Measurements from ENCODE around the gene DOCK4. TPM values are rescaled to one million over a fixed set of nuclear protein-coding genes. Genes with fewer than 3 reads are reported as not detected.

The DOCK4 gene
- polyA plus RNA-seq, 3 donors, result 20.5 to 27.6 (median 24.6) TPM

DNA sequence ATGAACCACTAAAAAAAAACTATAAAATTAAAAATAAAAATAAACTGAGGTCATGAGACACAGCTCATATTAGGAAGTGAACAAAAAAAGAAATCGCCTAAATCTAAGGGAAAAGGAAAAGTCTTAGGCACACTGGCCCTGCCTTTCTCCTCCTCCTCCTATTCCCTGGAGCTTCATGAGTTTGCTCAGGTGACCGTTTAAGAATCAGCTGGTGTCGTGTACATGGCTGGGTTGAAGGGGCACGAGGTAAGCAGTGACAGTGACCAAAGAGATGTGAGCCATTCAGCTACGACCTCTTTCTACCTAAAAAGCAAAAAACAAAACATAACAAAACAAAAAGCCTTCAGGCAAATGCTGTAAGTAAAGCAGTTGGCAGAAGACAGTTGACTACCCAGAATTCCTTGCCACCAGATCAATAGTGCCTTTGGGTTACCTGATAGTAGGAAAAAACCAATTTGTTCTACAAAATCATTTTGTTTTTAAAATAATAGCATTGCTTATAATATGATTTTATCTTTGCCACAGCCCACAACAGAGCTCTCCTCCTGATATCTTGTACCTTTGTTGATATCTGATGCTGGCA, 135.4 kb downstream of the DOCK4 start:
- DNase-seq (ENCODE audit: extremely low read depth in 1 of 11, low read depth in 9 of 11, low spot score in 4 of 11), result no peak

- no peak for DNase-seq (ENCODE audit: extremely low read depth in 1 of 11, low read depth in 9 of 11, low spot score in 4 of 11)
These were observed 136.3 kb downstream of the DOCK4 start for GRCh38 chr7:112069879-112070321.

DNA sequence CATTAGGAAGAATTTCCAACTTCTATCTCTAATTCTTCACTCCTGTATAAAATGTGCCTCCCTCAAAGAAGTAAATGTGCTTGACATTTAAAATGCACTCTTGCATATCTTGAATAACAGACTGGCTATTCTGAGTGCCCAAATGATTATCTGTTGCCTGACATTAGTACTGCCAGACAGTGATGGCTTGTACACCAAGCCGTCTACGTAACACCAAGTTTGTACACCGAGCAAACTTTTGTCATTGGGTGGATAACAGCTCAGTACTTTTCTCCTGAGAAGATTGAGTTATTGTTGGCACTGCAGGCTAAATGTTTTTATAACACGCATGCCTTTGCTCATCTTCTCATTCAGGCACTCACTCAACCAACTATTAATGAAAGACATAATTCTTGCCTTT, 137.2 kb downstream of the DOCK4 start:
- DNase-seq (ENCODE audit: extremely low read depth in 1 of 11, low read depth in 9 of 11, low spot score in 4 of 11), result no peak

- no peak for DNase-seq (ENCODE audit: extremely low read depth in 1 of 11, low read depth in 9 of 11, low spot score in 4 of 11)
These were observed 138.3 kb downstream of the DOCK4 start for GRCh38 chr7:112067632-112068540.

DNA sequence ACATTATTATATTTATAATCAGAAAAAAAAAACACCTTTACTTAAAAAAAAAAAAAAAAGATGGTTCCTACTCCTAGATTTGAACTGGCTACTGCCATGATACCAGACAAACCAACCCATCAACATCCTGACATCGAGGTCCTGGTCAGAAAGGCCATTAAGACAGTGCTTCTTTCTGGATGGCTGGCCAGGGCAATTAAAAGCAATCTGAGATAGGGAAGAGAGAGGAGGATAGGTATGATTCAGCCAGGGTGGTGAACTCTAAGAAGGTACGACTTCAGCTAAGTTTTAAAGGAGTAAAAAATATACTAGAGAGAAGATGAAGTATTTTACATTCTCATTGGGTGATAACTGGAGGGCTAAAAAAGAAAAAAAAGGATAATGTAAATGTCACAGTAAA, 139.0 kb downstream of the DOCK4 start:
- peak in 1 of 11 donors; percentile 18 for DNase-seq (ENCODE audit: extremely low read depth in 1 of 11, low read depth in 9 of 11, low spot score in 4 of 11)

DNA sequence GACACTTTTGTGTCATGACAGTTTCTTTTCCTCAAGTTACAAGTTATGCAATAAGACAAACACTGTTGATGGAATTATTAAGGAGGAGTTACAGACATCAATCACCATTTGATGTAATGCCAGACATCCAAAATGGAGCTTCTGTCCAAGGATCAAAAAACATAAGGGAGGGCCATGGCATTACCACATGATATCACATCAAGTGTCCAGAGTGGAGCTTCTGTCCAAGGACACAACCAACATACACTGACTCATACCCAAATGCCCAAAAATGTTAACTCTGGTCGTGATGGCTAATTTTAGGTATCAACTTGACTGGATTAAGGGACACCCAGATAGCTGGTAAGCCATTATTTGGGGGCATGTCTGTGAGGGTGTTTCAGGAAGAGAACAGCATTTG, 140.4 kb downstream of the DOCK4 start:
- DNase-seq (ENCODE audit: extremely low read depth in 1 of 11, low read depth in 9 of 11, low spot score in 4 of 11), result no peak

DNA sequence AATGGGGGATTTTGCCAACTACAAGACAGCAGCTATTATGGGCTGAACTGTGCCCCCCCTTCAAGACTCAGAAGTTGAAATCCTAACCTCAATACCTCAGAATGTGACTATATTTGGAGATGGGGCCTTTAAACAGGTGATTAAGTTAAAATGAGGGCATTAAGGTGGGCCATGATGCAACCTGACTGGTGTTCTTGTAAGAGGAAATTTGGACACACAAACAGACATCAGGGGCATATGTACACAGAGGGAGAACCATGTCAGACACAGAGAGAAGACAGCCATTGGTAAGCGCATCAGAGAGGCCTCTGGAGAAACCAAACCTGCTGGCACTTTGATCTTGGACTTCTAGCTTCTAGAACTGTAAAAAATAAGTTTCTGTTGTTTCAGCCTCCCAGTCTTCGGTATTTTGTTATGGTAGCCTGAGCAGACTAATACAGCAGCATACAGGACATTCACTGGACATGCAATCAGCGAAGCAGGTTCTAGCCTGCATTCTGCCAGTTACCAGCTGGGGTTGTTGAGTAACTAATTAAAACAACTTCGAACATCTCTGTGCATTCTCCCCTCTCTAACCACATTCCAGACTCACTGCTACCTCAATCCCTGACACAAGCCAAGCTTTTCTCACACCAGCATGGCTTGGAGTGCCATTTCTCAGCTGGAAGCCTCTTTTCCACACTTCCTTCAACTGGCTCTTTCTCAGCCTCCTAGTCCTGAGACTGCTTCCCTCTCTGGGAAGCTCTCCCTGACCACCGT, 141.4 kb downstream of the DOCK4 start:
- DNase-seq (ENCODE audit: extremely low read depth in 1 of 11, low read depth in 9 of 11, low spot score in 4 of 11), result no peak

GRCh38 chr7:112063974-112064373, 142.2 kb downstream of the DOCK4 start:
- DNase-seq (ENCODE audit: extremely low read depth in 1 of 11, low read depth in 9 of 11, low spot score in 4 of 11), result no peak

- no peak for DNase-seq (ENCODE audit: extremely low read depth in 1 of 11, low read depth in 9 of 11, low spot score in 4 of 11)
These were observed 145.1 kb downstream of the DOCK4 start for GRCh38 chr7:112061051-112061450.

DNA sequence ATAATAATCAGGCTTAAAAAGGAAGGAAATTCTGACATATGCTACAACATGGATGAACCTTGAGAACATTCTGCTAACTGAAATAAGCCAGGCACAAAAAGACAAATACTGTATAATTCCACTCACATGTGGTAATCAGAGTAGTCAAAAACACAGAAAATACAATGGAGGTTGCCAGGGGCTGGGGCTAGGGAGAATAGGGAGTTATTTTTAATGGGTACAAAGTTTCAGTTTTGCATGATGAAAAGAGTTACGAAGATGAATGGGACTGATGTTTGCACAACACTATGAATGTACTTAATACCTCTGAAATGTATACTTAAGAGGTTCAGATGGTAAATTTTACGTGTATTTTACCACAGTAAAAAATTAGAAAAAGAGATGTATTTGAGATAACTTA, 145.6 kb downstream of the DOCK4 start:
- no peak for DNase-seq (ENCODE audit: extremely low read depth in 1 of 11, low read depth in 9 of 11, low spot score in 4 of 11)

DNA sequence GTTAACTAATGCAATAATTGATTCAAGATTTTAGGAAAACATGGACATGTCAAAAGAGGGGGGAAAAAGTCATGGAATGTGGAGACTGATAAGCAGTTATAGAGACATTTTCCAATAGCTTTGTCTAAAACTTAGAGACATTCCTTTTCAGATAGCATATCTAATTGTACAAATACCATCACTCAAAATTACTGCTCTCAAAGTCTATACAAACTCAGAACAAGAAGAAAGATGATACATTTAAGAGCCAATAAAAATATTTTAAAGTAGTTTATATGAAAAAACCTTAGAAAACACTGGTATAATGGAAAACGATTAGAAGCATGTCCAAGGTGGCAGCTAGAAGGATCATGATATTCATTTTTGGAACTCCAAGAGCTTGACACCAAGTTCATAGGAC, 146.5 kb downstream of the DOCK4 start:
- DNase-seq (ENCODE audit: extremely low read depth in 1 of 11, low read depth in 9 of 11, low spot score in 4 of 11), result no peak

- DNase-seq (ENCODE audit: extremely low read depth in 1 of 11, low read depth in 9 of 11, low spot score in 4 of 11), result no peak
These were observed 147.5 kb downstream of the DOCK4 start for GRCh38 chr7:112058686-112059085.

- no peak for DNase-seq (ENCODE audit: extremely low read depth in 1 of 11, low read depth in 9 of 11, low spot score in 4 of 11)
These were observed 149.8 kb downstream of the DOCK4 start for GRCh38 chr7:112056409-112056808.

- DNase-seq (ENCODE audit: extremely low read depth in 1 of 11, low read depth in 9 of 11, low spot score in 4 of 11), result no peak
These were observed 152.5 kb downstream of the DOCK4 start for GRCh38 chr7:112053737-112054069.

GRCh38 chr7:112052993-112053736, 153.0 kb downstream of the DOCK4 start:
- no peak for DNase-seq (ENCODE audit: extremely low read depth in 1 of 11, low read depth in 9 of 11, low spot score in 4 of 11)

DNA sequence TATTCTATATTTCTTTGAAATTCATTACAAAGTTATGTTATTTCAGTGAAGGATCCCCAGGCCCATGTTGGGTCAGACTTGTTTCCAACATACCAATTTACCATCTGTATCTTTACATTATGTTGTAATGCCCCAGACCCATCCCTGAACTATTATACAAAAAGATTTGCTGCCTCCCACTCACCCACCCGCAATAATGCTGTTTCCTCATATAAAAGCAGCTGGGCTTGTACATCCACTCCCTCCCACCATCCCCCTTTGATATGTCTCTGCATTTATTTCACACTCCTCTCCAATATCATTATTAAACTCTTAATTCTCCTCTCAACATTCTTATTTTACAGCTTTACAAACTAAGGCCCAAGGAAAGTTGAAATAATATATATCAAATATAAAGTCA, 153.7 kb downstream of the DOCK4 start:
- DNase-seq (ENCODE audit: extremely low read depth in 1 of 11, low read depth in 9 of 11, low spot score in 4 of 11), result no peak

GRCh38 chr7:112050250-112050881, 155.8 kb downstream of the DOCK4 start:
- DNase-seq (ENCODE audit: extremely low read depth in 1 of 11, low read depth in 9 of 11, low spot score in 4 of 11), result no peak

DNA sequence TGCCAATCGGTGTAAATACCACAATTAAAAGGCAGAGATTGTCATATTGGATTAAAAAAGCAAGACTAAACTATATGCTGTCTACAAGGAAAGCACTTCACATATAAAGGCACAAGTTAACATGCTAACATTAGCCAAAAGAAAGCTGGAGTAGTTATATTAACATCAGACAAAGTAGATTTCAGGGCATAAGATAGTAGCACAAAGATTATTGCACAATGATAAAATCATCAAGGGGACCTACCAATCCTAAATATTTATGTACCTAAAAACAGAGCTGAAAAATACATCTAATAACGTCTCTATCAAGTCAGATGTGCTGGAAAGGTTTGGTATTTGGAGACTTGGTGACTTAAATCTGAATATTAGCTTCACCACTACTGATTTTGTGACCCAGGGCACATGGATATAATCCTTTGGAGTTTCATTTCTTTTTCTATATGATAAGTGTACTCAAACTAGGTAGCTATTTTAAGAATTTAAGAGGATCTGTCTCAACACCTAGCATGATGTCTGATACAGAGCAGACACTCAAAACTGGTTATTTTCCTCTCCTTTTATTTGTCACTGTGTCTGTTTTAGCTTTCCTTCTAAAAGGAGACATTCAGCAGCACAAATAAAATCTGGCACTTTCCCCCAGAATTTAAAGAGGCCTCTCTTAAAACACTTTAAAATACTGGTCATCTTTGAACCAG, 156.5 kb downstream of the DOCK4 start:
- no peak for DNase-seq (ENCODE audit: extremely low read depth in 1 of 11, low read depth in 9 of 11, low spot score in 4 of 11)
